HG02642 (cell line): ENCODE results near the gene PLA2G2F.
"Not testable (repeated sequence)": the region's sequence is repeated elsewhere in the genome, so short reads cannot be mapped to it uniquely, and the experiment has no call there.

Experiments
- ATAC-seq: cut with Tn5 transposase; IDR thresholded peaks from one replicate; pipeline ENCODE4 v1.9.1; 2021; ENCODE audit warnings: mild to moderate bottlenecking; ENCODE audit not compliant: unreplicated experiment, poor library complexity

The PLA2G2F gene

DNA sequence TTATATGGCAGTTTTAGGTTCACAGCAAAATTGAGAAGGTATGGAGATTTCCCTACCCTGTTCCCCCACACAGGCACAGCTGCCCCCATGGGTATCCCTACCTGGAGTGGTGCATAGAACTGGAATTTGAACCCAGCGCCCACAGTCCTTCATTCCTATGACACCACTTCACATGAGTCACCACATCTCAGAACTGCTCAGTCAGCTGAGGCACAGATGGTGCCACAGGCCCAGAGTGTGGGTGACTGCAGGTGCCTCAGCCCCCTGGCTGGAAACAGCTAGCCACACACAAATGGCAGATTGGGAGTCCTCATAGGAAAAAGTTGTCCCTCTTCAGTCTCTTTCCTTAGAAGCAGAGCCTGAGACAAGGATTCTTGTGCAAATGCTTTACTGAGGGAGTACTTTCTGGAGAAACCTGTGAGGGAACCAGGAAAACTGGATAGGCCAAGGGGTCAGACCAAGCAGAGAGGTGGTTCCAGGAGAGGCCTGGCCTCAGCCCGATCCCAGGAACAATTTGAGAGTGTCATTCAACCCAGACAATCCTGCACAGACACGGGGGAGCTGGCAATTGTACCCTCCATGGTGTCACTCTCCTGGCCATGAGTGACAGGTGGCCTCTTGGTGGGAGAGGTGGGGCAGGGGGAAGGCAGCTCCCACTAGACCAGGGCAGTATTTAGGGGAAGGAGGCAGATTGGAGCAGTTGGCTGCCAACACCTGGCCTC is 26.7 kb upstream of the PLA2G2F start:
- ATAC-seq, result no peak

DNA sequence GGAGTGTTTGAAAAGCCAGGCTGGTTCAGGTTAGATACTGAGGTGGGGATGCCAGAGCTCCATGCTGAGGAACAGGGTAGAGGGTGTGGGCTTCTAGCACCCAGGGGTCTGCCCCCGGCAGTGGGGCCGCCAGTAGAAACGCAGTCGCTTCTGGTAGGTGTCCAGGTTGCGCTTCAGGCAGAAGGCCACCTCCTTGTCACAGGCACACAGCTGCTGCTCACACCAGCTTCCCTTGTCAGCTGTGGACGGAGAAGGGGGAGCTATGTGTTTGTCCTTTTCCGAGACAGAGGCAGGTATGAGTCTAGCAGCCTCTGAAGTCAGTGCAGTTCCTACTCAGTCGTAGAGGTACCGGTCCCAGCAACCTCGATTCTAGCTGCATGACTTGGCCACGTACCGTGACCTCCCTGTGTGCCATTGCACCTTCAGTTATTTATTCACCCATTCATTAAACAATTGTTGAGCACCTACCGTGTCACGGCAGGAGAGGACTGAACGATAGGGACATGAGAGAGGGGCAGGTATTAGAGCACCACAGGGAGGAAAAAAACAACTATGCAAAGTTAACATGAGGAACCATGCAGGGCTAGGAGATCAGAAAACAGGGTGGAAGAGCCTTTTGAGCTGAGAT is 25.0 kb upstream of the PLA2G2F start:
- ATAC-seq, result no peak

DNA sequence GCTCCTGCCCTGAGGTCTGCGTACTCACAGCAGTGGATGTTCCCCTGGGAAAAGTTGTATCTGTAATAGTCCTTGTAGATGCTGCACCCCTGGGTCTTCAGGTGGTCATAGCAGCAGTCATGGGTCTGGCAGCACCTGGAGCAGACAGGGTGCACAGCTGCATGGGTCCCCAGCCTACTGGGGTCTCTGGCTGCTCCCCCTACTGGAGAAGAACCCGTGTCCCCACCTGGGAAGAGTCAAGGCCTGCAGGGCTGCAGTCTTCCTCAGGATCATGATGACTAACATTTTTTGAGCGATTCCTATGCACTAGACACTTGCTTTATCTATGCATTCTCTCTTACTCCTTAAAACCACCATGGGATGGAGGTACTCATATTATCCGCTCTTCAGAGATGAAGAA is 23.6 kb upstream of the PLA2G2F start:
- no peak for ATAC-seq

DNA sequence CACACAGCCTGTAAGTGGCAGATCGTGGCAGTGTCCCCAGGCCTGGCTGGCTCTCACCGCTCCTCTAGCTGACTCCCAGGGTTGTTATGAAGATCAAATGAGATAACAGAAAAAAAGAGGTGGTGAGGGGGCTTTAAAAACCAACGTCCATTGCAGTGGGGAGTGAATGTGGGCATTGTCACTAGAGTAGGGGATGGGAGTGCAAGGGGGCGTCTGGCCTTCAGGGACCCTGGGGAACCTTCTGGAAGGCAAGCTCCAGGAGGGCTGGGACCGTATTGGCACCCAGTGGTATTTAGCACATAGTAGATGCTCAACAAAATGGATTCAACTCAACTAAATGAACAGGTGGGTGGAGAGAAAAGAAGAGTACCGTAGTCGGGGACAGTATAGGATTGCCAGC is 23.2 kb upstream of the PLA2G2F start:
- no peak for ATAC-seq

DNA sequence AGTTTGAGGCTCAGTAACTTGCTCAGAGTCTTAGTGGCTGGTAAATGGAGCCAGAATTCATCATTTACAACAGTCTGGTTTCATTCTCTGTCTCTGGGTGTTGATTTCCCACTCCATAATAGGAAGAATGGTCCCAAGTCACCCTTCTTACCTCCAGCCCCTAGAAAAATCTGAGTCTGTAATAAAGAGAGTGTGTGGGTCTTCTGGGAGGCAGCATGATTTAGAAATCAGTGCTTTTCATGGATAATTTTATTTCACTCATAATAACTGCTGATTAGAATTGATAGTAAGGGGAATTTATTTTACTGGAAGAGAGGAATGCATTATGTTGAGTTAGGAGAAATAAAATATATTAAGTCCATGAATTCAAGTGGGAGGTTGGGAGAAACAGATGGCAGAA is 21.9 kb upstream of the PLA2G2F start:
- ATAC-seq, result no peak

DNA sequence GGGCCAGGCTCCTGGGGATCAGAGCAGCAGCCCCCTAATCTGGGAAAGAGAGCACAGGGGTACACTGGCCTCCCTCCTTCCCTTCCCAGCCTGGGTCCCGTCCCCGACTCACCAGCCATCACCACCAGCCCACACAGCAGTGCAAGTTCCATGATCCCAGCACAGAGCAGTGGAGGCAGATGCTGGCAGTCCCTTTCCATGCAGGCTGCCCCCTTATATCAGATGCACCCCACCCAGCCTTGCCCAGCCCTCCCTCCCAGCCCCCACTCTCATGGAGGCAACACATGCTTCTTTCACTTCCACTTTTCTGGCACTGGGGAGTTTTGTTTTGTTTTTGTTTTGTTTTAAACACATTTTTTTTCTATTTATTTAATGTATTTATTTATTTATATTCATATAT is 19.8 kb upstream of the PLA2G2F start, which contains the start of gene PLA2G2D:
Gene PLA2G2D (minus strand): TSS at position 190 of the 400 bp plus-strand sequence. CDS start 38 bp downstream, at position 152.
- no peak for ATAC-seq

DNA sequence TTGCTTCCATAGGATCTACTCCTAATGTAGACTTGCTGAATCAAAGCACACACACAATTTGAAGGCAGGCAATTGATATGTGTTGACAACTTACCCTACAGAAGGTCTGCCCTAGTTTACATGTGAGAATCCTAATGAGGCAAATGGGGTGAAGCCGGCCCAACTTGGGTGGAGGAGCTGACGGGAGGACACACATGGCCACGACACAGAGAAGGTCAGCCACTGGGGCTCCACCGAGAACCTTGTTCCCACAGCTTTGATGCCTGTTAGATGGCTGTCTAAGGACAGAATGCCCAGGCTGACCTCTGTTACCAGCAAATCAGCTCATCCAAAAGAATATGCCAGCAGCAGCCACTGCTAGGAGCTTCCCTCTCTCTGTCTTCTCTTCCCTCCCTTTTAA is 18.3 kb upstream of the PLA2G2F start:
- ATAC-seq, result no peak

DNA sequence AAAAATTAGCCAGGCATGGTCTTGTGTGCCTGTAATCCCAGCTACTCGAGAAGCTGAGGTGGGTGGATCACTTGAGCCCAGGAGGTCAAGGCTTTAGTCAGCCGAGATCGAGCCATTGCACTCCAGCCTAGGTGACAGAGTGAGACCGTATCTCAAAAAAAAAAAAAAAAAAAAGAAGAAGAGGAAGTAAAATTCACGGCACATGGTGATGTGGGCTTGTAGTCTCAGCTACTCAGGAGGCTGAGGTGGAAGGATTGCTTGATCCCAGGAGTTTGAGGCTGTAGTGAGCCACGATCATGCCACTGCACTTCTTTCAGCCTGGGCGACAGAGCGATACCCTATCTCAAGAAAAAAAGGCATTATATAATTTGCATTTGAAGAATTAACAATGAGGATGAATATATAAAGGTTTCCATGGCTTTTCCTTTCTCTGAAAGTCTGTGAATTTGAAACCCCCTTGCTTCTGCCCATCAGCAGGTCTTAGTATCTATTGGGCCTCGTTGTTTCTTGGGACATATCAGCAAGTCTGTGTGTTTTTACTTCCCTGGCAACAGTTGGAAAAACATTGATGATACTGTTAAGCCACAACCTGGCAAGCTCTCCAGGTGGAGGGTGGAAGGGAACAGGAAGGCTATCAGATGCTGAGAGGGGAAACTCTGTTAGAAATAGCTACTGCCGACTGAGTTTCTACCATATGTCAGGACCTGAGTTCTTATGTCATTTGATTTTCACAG is 15.2 kb upstream of the PLA2G2F start:
- no peak for ATAC-seq

DNA sequence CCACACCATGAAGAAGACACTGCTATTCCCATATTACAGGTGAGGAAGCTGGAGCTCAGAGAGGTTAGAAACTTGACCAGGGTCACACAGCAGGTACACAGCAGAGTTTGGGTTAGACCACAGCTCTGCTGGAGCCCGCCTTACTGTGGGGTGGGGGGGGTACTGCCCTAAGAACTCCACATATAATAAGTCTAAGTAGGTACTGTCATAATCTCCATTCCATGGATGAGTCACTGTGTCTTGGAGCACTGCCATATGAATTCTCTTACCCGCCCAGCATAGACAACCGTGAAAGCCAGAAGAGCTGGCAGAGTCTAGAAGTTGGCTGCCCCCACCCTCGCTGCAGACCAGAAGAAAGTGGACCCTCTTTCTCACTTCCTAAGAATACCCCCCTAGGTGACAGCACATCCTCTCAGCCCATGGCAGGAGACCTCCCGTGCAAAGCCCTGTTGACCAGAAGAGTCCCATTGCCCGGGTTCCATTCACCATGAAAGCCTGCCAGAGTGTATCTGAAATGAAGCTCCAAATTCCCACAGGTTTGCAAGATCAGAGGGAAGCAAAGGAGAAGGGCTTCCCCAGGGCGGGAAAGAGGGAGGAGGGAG is 14.6 kb upstream of the PLA2G2F start:
- ATAC-seq, result no peak

DNA sequence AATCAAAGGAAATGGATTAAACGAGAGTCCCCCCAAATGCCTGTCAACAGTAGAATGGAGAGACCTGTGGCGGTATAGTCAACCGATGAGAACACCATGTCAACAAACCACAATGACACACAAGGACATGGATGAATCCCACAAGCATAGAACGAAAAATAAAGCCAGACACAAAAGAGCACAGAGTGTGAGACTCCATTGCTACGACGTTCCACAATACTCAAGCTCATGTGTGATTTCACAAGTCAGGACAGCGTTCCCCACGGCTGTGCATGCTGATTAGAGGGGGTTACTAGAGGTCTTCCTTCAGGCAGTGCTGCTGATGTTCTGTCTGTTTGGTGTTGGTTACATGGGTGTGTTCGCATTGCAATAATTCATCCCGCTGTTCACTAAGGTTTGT is 14.0 kb upstream of the PLA2G2F start:
- ATAC-seq, result no peak

DNA sequence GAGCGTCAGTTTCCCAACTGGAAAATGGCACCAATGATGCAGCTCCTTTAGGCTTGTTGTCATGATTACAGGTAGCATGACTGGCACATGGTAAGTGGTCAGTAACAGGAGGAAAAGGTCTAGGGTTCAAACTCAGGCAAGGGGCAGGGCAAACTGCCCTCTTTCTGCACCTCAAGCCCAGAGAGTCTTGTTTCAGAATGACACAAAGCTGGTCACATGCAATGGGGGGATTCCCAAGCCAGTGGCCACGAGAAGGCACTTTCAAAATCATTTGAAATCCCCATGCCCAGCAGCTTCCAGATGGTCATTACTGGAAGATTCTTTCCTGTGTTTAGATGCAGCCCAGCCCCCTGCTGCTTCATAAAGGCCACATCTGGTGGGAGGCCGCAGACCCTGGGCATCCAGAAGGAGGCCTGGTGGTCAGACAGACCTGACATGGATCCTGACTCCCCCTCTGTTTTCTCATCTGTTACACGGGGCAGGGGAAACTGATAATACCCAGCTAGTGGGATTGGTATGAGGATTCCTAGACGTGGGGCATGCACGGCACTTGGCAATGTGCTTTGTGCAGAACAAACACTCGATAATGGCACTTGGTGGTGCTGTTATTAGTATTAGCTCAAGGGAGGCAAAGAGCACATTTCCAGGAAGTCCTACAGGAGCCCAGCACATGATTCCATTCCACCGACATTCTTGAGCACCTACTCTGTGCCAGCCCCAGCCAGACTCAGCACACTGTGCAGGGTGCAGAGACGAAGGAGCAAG is 12.9 kb upstream of the PLA2G2F start:
- no peak for ATAC-seq

DNA sequence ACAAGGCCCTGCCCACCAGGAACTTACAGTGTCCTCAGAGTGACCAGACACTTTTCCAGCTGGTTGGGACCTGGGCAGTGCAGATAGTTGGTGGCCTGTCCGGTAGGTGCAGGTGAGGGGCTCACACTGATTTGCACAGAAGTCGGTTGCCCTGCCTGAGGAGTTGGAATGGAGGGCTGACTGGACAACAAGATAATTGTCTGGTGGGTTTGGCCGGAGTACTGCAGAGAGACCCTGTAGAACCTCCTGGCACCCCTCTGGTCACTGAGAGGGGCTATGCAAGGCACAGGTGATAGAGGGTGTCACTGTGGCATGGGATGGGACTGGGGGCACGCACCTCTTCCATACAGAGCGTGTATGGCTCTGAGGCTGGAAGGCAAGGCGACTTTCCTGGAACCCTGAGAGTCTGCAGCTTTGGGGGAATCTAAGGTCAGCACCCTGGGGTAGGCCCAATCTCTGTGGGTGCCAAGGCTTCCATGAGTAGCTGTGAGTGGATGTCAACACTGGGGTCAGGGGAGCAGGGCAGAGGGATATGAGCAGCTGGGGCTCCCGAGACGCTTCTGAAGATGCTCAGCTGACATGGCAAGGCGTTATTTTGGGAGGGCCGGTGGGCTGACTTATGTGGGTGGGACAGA is 12.2 kb upstream of the PLA2G2F start:
- no peak for ATAC-seq

DNA sequence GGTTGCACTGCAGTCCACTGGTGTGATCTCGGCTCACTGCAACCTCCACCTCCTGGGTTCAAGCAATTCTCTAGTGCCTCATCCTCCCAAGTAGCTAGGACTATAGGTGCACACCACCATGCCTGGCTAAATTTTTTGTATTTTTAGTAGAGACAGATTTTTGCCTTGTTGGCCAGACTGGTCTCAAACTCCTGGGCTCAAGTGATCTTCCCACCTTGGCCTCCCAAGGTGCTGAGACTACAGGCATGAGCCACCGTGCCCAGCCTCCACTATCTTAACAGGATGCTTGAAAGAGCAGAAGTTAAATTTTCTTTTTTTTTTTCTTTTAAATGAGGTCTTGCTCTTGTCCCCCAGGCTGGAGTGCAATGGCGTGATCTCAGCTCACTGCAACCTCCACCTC is 8.6 kb upstream of the PLA2G2F start:
- not testable (repeated sequence) for ATAC-seq

DNA sequence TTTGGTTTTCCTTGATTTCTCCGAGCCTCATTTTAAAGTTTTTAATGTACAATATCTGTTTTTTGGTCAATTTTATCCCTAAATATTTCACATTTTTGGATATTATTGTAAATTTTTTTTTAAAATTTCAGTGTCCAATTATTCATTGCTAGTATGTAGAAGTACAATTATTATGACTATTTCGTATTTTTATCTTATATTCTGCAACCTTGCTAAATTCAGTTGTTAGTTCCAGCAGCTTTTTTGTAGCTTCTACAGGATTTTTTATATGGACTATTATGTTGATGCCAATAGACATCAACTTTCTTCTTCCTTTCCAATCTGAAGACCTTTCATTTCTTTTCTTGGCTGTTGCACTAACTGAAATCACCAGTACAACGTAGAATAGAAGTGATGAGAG is 4.1 kb upstream of the PLA2G2F start:
- ATAC-seq, result no peak

DNA sequence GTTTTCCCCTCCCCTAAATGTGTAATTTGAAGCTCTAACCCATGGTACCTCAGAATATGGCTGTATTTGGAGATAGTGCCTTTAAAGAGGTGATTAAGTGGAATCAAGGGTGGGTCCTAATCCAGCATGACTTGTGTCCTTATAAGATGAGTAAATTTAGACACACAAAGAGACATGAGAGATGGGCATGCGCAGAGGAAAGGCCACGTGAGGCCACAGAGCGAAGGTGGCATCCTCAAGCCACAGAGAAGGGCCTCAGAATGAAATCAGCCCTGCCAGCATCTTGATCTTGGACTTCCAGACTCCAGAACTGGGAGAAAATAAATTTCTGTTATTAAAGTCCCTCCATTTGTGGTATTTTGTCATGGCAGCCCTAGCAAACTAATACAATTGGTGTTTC is 2.9 kb upstream of the PLA2G2F start:
- ATAC-seq, result no peak

DNA sequence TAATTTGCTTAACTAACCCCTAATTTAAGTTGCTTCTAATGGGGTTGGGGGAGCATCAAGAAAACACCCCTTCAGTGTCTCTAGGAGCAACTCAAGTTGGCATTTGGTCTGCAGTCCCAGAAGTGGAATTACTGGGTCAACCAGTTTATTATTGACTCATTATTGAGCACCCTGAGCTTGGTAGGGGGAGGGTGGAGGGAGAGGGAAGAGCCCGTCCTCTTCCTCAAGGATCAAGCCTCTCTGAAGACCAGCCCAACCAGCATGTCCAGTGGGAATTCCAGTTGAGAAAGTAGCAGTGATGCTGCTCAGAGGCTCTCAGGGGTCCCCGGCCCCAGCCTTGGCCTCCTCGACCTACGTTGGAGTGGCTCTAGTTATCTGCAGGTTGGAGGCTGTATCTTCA is 2.1 kb upstream of the PLA2G2F start:
- ATAC-seq, result no peak

DNA sequence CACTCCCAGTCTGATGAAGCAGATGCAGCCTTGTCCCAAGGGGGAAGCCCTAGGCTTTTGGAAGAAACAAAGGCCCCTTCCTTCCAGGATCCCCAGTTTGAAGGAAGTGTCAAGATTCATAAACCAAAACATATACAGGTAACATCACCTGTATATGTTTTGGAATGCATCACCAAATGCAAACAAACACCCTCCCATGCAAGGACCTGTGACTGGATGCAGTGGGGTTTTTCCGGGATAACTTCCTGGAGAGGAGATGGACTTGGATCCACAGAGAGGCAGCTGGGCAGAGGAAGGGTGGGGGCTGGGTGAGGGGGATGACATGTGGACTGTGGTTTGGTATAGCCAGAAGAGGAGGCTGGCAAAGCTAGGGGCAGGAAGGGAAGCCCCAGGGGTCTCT is 1.5 kb upstream of the PLA2G2F start:
- no peak for ATAC-seq

DNA sequence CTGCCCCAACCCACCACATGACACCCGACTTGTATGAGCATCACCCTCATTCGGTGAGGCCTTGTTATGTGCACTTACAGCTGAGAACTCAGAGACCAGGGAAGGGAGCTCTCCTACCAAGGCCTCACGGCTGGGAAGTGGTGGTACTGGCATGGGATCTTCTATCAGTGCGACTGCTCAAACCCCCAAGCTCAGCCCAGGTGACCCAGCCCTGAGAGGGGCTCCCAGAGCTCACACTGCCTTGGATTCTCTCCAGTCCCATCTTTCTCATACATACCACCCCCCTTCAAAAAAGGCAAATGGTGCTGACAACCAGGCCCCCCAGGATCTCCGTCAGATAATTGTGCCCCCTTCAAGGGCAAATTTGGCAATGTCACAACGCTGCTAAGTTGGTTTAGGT is 777 bp upstream of the PLA2G2F start:
- no peak for ATAC-seq

DNA sequence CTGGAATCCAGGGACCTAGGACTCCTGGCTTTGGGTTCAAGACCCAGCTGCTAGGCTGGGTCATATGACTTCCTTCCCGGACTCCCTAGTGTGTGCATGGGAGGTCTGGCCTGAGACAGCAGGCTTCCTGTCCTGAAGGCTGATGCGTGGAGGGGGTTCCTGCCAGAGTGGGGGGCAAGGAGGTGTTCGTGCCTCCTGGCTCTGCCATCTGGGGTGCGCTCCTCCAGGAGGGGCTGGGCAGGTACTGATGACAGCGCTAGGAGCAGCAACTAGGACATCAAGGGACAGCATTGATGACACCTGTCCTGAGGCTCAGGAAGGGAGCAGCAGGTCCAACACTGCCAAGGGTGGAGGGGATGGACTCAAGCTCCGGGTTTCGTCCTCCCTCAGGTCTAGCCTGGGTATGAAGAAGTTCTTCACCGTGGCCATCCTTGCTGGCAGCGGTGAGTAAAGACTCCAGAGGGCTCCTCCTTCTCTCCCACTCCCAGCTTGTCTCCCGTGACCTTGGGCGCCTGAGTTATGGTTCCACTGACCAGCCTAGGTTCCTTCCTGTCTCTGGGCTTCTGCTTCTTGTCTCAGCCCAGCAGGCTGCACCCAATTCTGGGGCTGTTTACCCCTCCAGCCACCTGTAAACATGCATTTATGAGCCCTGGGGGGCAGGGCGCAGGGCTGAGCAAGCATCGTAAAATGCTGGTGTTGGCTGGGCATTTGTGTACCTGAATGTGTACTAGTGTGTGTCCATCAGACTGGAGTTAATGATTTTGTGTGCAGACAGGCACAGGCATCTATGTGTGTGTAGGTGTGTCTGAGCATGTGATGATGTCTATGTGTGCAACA is 871 bp downstream of the PLA2G2F start:
- no peak for ATAC-seq
